Liver (tissue), 3 donors: ENCODE measurements around the gene FURIN.

Source experiments
- ATF3 ChIP-seq: IDR thresholded peaks from 2 replicates; pipeline ENCODE4 v1.6.1; 2016; ENCODE audit warnings: antibody characterized with exemption
- CTCF ChIP-seq: fragments of 150-350 bp; IDR thresholded peaks from 2 replicates; pipeline ENCODE4 v1.5.1; 2017; ENCODE audit warnings: improper control_type of control experiment, low read depth, low read length; ENCODE audit not compliant: missing input control
- GABPA ChIP-seq, 2 donors: IDR thresholded peaks in 1 of 2; conservative IDR thresholded peaks in 1 of 2; 2 replicates each; pipeline ENCODE4 v1.6.1; 2016; ENCODE audit warnings: antibody characterized with exemption in 2 of 2, mild to moderate bottlenecking in 1 of 2, moderate library complexity in 1 of 2
- JUND ChIP-seq, 2 donors: IDR thresholded peaks; 2 replicates each; pipeline ENCODE4 v1.6.1; 2016; ENCODE audit warnings: antibody characterized with exemption in 2 of 2
- MAX ChIP-seq: IDR thresholded peaks from 2 replicates; pipeline ENCODE4 v1.6.1; 2016; ENCODE audit warnings: antibody characterized with exemption
- RAD21 ChIP-seq, 2 donors: IDR thresholded peaks; 2 replicates each; pipeline ENCODE4 v1.6.1; 2016; ENCODE audit warnings: antibody characterized with exemption in 2 of 2, mild to moderate bottlenecking in 2 of 2
- REST ChIP-seq: IDR thresholded peaks from 2 replicates; pipeline ENCODE4 v1.6.1; 2016; ENCODE audit warnings: antibody characterized with exemption, mild to moderate bottlenecking
- RXRA ChIP-seq, 2 donors: IDR thresholded peaks; 2 replicates each; pipeline ENCODE4 v1.6.1; 2017 to 2018; ENCODE audit warnings: antibody characterized with exemption in 2 of 2, mild to moderate bottlenecking in 1 of 2
- SP1 ChIP-seq: IDR thresholded peaks from 2 replicates; pipeline ENCODE4 v1.6.1; 2018; ENCODE audit warnings: antibody characterized with exemption, mild to moderate bottlenecking
- TAF1 ChIP-seq: conservative IDR thresholded peaks from 2 replicates; pipeline ENCODE4 v1.6.1; 2016; ENCODE audit warnings: antibody characterized with exemption, mild to moderate bottlenecking
- YY1 ChIP-seq: IDR thresholded peaks from 2 replicates; pipeline ENCODE4 v1.6.1; 2016; ENCODE audit warnings: antibody characterized with exemption, mild to moderate bottlenecking
- ZBTB33 ChIP-seq: IDR thresholded peaks from 2 replicates; pipeline ENCODE4 v1.6.1; 2016; ENCODE audit warnings: antibody characterized with exemption
- donor health status: healthy.
- donor health status: healthy.

- TF ChIP-seq SP1 (no peak), REST (no peak), RAD21 (IDR thresholded peaks at IDR 0.05) (no peak), CTCF (no peak), MAX (no peak), YY1 (no peak), JUND (IDR thresholded peaks at IDR 0.05) (no peak), ATF3 (no peak), GABPA (IDR thresholded peaks at IDR 0.05 in 1 of 2, conservative IDR thresholded peaks at IDR 0.05 in 1 of 2) (no peak), TAF1 (no peak), RXRA (IDR thresholded peaks at IDR 0.05) (no peak), ZBTB33 (no peak)
Observed at GRCh38 chr15:90886291-90886614, 17.9 kb downstream of the FURIN start.
